K562 (cell line): Measurements from ENCODE around the gene DAB2IP.

Source experiments
- BMI1 ChIP-seq: fragments of 150-350 bp; IDR thresholded peaks from 2 replicates; pipeline ENCODE4 v1.6.1; 2014; ENCODE audit warnings: low read length
- CEBPB ChIP-seq: fragments of 450-650 bp; IDR thresholded peaks from 2 replicates; pipeline ENCODE4 v1.6.1; 2016; ENCODE audit warnings: missing genetic modification characterization, missing compliant biosample characterization
- CTCF ChIP-seq, 3 experiments: IDR thresholded peaks in 2 of 3; conservative IDR thresholded peaks in 1 of 3; 2 replicates each; pipeline ENCODE4 v1.5.1; 2011 to 2012; ENCODE audit warnings: low read length in 3 of 3, mild to moderate bottlenecking in 3 of 3, control low read depth in 2 of 3, improper control_type of control experiment in 1 of 3, inconsistent platforms in 1 of 3, low read depth in 1 of 3, mixed read lengths in 1 of 3, moderate library complexity in 1 of 3; ENCODE audit not compliant: insufficient read depth in 2 of 3
- ESRRA ChIP-seq: fragments of 450-650 bp; IDR thresholded peaks from 2 replicates; pipeline ENCODE4 v1.6.1; 2014; ENCODE audit warnings: low read depth, mild to moderate bottlenecking, moderate library complexity, borderline replicate concordance
- EZH2 ChIP-seq: IDR thresholded peaks from 2 replicates; pipeline ENCODE4 v1.6.1; 2012; ENCODE audit warnings: low read depth, mild to moderate bottlenecking, inconsistent platforms, low read length, borderline replicate concordance
- JUN ChIP-seq, 2 experiments: sonication (generic) in 1 of 2; formaldehyde crosslinking in 1 of 2; IDR thresholded peaks; 2 replicates each; pipeline versions ENCODE4 v1.6.1 to v1.8.0; 2012 to 2022; ENCODE audit warnings: borderline replicate concordance in 2 of 2, mild to moderate bottlenecking in 2 of 2, improper control_type of control experiment in 1 of 2, low read depth in 1 of 2, low read length in 1 of 2, missing genetic modification reagents in 1 of 2
- MAZ ChIP-seq, 2 experiments: fragments of 450-650 bp in 1 of 2; sonication (generic) in 1 of 2; formaldehyde crosslinking; IDR thresholded peaks in 1 of 2; conservative IDR thresholded peaks in 1 of 2; 2 replicates each; pipeline versions ENCODE4 v1.4.0 to v1.5.0; 2020; ENCODE audit warnings: mild to moderate bottlenecking in 1 of 2, missing genetic modification reagents in 1 of 2
- MYC ChIP-seq, 2 experiments: fragments of 250-450 bp in 1 of 2; sonication (Bioruptor Pico) in 1 of 2; IDR thresholded peaks; 2 replicates each; pipeline versions ENCODE4 v1.5.1 to v1.6.1; 2012 to 2021; ENCODE audit warnings: low read depth in 2 of 2, borderline replicate concordance in 1 of 2, improper control_type of control experiment in 1 of 2, low read length in 1 of 2, mild to moderate bottlenecking in 1 of 2, moderate library complexity in 1 of 2
- NR2C2 ChIP-seq, 2 experiments: fragments of 200-800 bp in 1 of 2; sonication (Bioruptor generic) in 1 of 2; sonication (generic) in 1 of 2; formaldehyde crosslinking in 1 of 2; IDR thresholded peaks; 2 replicates each; pipeline versions ENCODE4 v1.6.1 to v1.8.0; 2016 to 2022; ENCODE audit warnings: mild to moderate bottlenecking in 1 of 2, missing compliant biosample characterization in 1 of 2, missing genetic modification characterization in 1 of 2, missing genetic modification reagents in 1 of 2
- RCOR1 ChIP-seq, 2 experiments: IDR thresholded peaks; 2 replicates each; pipeline ENCODE4 v1.6.1; 2012; ENCODE audit warnings: low read depth in 2 of 2, low read length in 2 of 2, borderline replicate concordance in 1 of 2, improper control_type of control experiment in 1 of 2
- U2AF1 ChIP-seq: fragments of 200-400 bp; formaldehyde crosslinking; optimal IDR thresholded peaks from 2 replicates; pipeline ENCODE3; 2017; ENCODE audit warnings: mild to moderate bottlenecking, low read depth, low read length, moderate library complexity
- ZBTB40 ChIP-seq, 2 experiments: fragments of 450-650 bp in 1 of 2; sonication (generic) in 1 of 2; formaldehyde crosslinking in 1 of 2; IDR thresholded peaks; 2 replicates each; pipeline versions ENCODE4 v1.7.1 to v1.9.0; 2016 to 2022; ENCODE audit warnings: inconsistent platforms in 1 of 2, mild to moderate bottlenecking in 1 of 2, missing genetic modification reagents in 1 of 2
- ZNF639 ChIP-seq, 2 experiments: fragments of 200-800 bp in 1 of 2; sonication (Bioruptor generic) in 1 of 2; sonication (generic) in 1 of 2; formaldehyde crosslinking in 1 of 2; IDR thresholded peaks in 1 of 2; conservative IDR thresholded peaks in 1 of 2; 2 replicates each; pipeline versions ENCODE4 v1.5.0 to v1.6.1; 2016 to 2020; ENCODE audit warnings: missing compliant biosample characterization in 1 of 2, missing genetic modification characterization in 1 of 2, missing genetic modification reagents in 1 of 2

GRCh38 chr9:121626012-121626411 lies 25.4 kb upstream of the DAB2IP start:
- TF ChIP-seq NR2C2 (CRISPR knock-in tag; IDR thresholded peaks at IDR 0.05) (no peak), NR2C2 (tag; IDR thresholded peaks at IDR 0.05) (no peak), BMI1 (no peak), MYC (IDR thresholded peaks at IDR 0.05; ENCODE audit: low read depth, low read length) (no peak), MYC (CRISPR knock-in tag; IDR thresholded peaks at IDR 0.05; ENCODE audit: borderline replicate concordance, low read depth) (no peak), CEBPB (tag) (no peak), ZBTB40 (IDR thresholded peaks at IDR 0.05) (no peak), ZBTB40 (CRISPR knock-in tag; IDR thresholded peaks at IDR 0.05) (no peak), MAZ (CRISPR knock-in tag; conservative IDR thresholded peaks at IDR 0.05 in 1 of 2, IDR thresholded peaks at IDR 0.05 in 1 of 2) (no peak), RCOR1 (IDR thresholded peaks at IDR 0.05; ENCODE audit: borderline replicate concordance in 1 of 2, low read depth in 2 of 2, low read length in 2 of 2) (no peak), EZH2 (no peak), ESRRA (no peak), CTCF (IDR thresholded peaks at IDR 0.05 in 2 of 3, conservative IDR thresholded peaks at IDR 0.05 in 1 of 3; ENCODE audit: insufficient read depth in 2 of 3, low read depth in 1 of 3, low read length in 3 of 3) (no peak), ZNF639 (CRISPR knock-in tag; conservative IDR thresholded peaks at IDR 0.05 in 1 of 2, IDR thresholded peaks at IDR 0.05 in 1 of 2) (no peak), U2AF1 (no peak), JUN (IDR thresholded peaks at IDR 0.05; ENCODE audit: borderline replicate concordance, low read depth, low read length) (no peak), JUN (CRISPR knock-in tag; IDR thresholded peaks at IDR 0.05; ENCODE audit: borderline replicate concordance) (no peak)
